Lower leg skin (tissue), 4 donors: ENCODE results near the gene LMOD2. TPM values are rescaled to one million over a fixed set of nuclear protein-coding genes. Genes with fewer than 3 reads are reported as not detected.

Experiments used
- DNase-seq, 2 donors: peaks; one replicate each; pipeline ENCODE4 v3.0.0-alpha.2; 2019; ENCODE audit warnings: low spot score in 2 of 2
- H3K4me3 ChIP-seq: fragments of 200-600 bp; sonication (generic); 2 replicates; pipeline ENCODE4 v1.5.1; 2017; ENCODE audit warnings: mild to moderate bottlenecking, low read depth; ENCODE audit not compliant: poor library complexity, severe bottlenecking
- CTCF ChIP-seq, 3 donors: fragments of 450-650 bp; IDR thresholded peaks; one replicate each; pipeline ENCODE4 v1.5.1; 2016; ENCODE audit warnings: antibody characterized with exemption in 3 of 3, mild to moderate bottlenecking in 3 of 3, moderate library complexity in 2 of 3
- POLR2A ChIP-seq, 2 donors: fragments of 450-650 bp; IDR thresholded peaks; one replicate each; pipeline ENCODE4 v1.6.1; 2016 to 2017; ENCODE audit warnings: antibody characterized with exemption in 2 of 2, mild to moderate bottlenecking in 1 of 2, moderate library complexity in 1 of 2
- WGBS, 2 donors: methylation state at CpG; one replicate each; pipeline ENCODE4 v1.1.5; 2018; 5-methylcytosine and 5-hydroxymethylcytosine counted together
- intact Hi-C: fragments of 100-400 bp; cut with DNase I; formaldehyde crosslinking; loops from one replicate; pipeline ENCODE4 v1.15.0; 2023; ENCODE audit warnings: low total_unique reads
- total RNA-seq, 4 donors: library from RNA; depleted of rRNA; stranded (reverse); fragments of >200 nt; gene quantifications; one replicate each; pipeline ENCODE4 v1.1.0, GENCODE V29; 2016

Gene LMOD2
- total RNA-seq, 4 donors from 2014 or later: not detected

DNA sequence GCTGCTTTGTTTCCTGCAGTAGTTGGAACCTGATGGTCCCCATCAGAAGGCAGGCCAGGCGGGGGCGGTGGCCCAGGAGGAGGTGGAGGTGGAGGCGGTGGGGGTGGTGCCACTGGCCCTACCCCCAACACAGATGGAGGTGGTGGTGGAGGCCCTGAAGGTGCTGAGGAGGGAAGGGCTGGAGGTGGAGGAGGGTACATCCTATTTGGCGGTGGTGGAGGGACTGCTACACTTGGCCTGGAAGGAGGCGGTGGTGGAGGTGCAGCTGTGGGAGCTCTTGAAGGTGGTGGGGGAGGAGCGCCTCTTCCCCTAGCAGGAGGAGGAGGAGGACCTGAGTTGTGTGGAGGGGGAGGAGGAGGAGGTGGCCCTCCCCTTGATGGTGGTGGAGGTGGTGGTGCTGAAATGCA lies 36.8 kb downstream of the LMOD2 start:
- DNase-seq: no peak
- intact Hi-C loops: no loop called here
- TF ChIP-seq CTCF (IDR thresholded peaks at IDR 0.05) (no peak), POLR2A (IDR thresholded peaks at IDR 0.05) (no peak)
- no peak overlapping the region for H3K4me3 ChIP-seq
- 88 to 90% methylated on average over 6 of the region's 6 CpGs for WGBS, 2 donors

DNA sequence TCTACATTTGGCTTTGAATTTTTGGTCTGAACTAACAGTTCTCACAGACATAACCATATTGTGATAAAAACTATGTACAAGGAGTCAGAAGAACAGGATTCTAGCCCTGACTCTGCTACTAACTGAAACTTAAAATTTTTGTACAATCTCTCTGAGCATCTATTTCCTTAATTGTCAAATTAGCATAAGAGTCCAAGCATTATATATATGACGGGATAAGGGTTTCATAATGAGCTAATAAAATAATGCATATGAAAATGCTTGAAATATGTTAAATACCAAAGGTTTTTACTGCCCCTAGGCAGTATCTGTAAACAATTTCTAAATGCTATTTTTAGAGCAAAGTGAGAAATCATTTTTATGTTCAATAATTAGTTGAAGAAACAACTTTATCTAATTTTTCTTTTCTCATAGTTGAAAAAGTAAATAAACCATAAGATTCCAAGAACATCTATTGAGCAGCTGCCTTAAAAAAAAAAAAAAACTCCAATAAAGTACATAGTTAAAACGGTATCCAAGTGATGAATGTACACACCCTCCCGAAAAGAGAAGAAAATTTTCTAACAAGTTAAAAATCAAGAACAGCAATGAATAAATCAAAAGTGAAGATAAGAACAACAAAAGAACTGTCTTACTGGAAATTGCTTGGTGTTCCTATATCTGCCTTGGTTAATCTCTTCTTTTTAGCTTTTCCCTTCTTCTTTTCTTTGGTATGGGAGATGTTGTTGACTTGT lies 40.4 kb downstream of the LMOD2 start:
- no peak for DNase-seq
- intact Hi-C loops: no loop called here
- no peak overlapping the region for H3K4me3 ChIP-seq
- 76 to 78% methylated on average over 3 of the region's 3 CpGs for WGBS, 2 donors
- TF ChIP-seq CTCF (IDR thresholded peaks at IDR 0.05) (no peak), POLR2A (IDR thresholded peaks at IDR 0.05) (no peak)

- no peak for DNase-seq
- intact Hi-C loops: no loop called here
- TF ChIP-seq POLR2A (IDR thresholded peaks at IDR 0.05): no peak
- TF ChIP-seq CTCF (IDR thresholded peaks at IDR 0.05): no peak
Observed at GRCh38 chr7:123705211-123705901, 49.7 kb downstream of the LMOD2 start.

DNA sequence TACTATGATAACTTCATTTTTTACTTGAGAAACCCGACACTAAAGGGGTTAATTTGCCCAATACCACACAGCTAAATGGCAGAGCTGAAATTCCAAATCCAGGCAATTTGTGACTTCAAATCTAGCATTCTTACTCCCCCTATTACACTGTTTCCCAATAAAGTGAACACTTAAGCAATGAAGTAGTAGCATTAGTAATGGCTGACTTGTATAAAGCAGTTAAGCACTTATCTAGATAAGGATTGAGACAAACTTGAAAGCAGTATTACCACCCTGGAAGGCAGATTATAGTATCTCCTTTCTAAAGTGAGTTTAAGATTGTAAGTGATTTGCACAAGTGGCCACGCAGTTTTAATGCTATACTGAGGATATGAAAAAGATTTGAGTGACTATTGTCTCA lies 53.9 kb downstream of the LMOD2 start:
- no peak overlapping the region for H3K4me3 ChIP-seq
- intact Hi-C loops: no loop called here
- TF ChIP-seq CTCF (IDR thresholded peaks at IDR 0.05): no peak
- no peak for TF ChIP-seq POLR2A (IDR thresholded peaks at IDR 0.05)
- 47 to 73% methylated on average over 2 of the region's 2 CpGs for WGBS, 2 donors
- DNase-seq: no peak

More at GRCh38 chr7:123705211-123705901, 49.7 kb downstream of the LMOD2 start:
- WGBS, 2 donors: 86 to 100% methylated on average over 1 of the region's 1 CpG
- no peak overlapping the region for H3K4me3 ChIP-seq

GRCh38 chr7:123710683-123711082 lies 55.0 kb downstream of the LMOD2 start:
- no peak overlapping the region for H3K4me3 ChIP-seq
- no peak for DNase-seq
- intact Hi-C loops: no loop called here
- no peak for TF ChIP-seq CTCF (IDR thresholded peaks at IDR 0.05)
- TF ChIP-seq POLR2A (IDR thresholded peaks at IDR 0.05): no peak
- WGBS, 2 donors: 77 to 86% methylated on average over 2 of the region's 2 CpGs
